K562 (cell line): ENCODE measurements around the gene RGS9. TPM values are rescaled to one million over a fixed set of nuclear protein-coding genes. Genes with fewer than 3 reads are reported as not detected.

Source experiments
- ATAC-seq: fragments of 200-7000 bp; cut with Tn5 transposase; 3 replicates; pipeline ENCODE4 v1.9.1; 2020; ENCODE audit warnings: moderate library complexity
- BruUV-seq: library from RNA; stranded (reverse); fragments of 400-500 nt; replicated peaks from 2 replicates; lab custom pipeline; 2021; lab: Mats Ljungman, UMichigan
- CTCF ChIA-PET: fragments of 300-600 bp; formaldehyde crosslinking; extraction: SDS; loops from one replicate; lab custom pipeline; 2021; ENCODE audit warnings: low intra/inter-chr PET ratio; lab: Yijun Ruan, JAX
- POLR2A ChIA-PET: fragments of 300-600, 350-650 bp; sonication (Branson Sonifier 250); formaldehyde crosslinking; extraction: SDS; loops from one replicate; lab custom pipeline; 2021; ENCODE audit warnings: antibody characterized with exemption, inconsistent platforms; lab: Yijun Ruan, JAX
- DNase-seq, 4 experiments: peaks; one replicate each; pipeline versions ENCODE4 v3.0.0 to v3.0.0-alpha.2; 2011 to 2018; ENCODE audit warnings: low spot score in 3 of 4, mixed read lengths in 3 of 4; ENCODE audit errors: extremely low read depth in 1 of 4
- FAIRE-seq: peaks from 2 replicates; lab custom pipeline; 2011; peaks lifted over from hg19 to GRCh38; lab: Jason Lieb, UNC
- H2AFZ ChIP-seq: 2 replicates; pipeline ENCODE4 v1.6.0; 2011; ENCODE audit warnings: low read depth, low read length, control low read depth, inconsistent platforms
- H3K27ac ChIP-seq: fragments of 200-600 bp; 3 replicates; pipeline ENCODE4 v1.8.0; 2011; ENCODE audit warnings: low read depth, mild to moderate bottlenecking, control low read depth, inconsistent platforms, low read length, moderate library complexity, mixed read lengths; ENCODE audit errors: extremely low read depth
- H3K27me3 ChIP-seq, 2 experiments: fragments of 300-600 bp in 1 of 2; 2 replicates in 1 of 2; 3 replicates in 1 of 2; pipeline versions ENCODE4 v1.6.0 to v1.8.0; 2011; ENCODE audit warnings: inconsistent platforms in 2 of 2, low read length in 2 of 2, mild to moderate bottlenecking in 1 of 2, mixed read lengths in 1 of 2, moderate library complexity in 1 of 2; ENCODE audit not compliant: control insufficient read depth in 2 of 2, insufficient read depth in 2 of 2
- H3K36me3 ChIP-seq: fragments of 300-600 bp; 3 replicates; pipeline ENCODE4 v1.8.0; 2011; ENCODE audit warnings: mild to moderate bottlenecking, low read length, inconsistent platforms; ENCODE audit not compliant: control insufficient read depth, insufficient read depth
- H3K4me1 ChIP-seq, 2 experiments: fragments of 200-600 bp in 1 of 2; replicated peaks in 1 of 2; 2 replicates in 1 of 2; 3 replicates in 1 of 2; pipeline versions ENCODE4 v1.5.1 to v1.8.0; 2011; ENCODE audit warnings: inconsistent platforms in 2 of 2, low read length in 2 of 2, mild to moderate bottlenecking in 1 of 2, mixed read lengths in 1 of 2, moderate library complexity in 1 of 2; ENCODE audit not compliant: control insufficient read depth in 2 of 2, insufficient read depth in 2 of 2
- H3K4me2 ChIP-seq: 2 replicates; pipeline ENCODE4 v1.6.1; 2011; ENCODE audit warnings: low read length, control low read depth, inconsistent platforms, mixed read lengths; ENCODE audit not compliant: insufficient read depth
- H3K4me3 ChIP-seq: fragments of 200-600 bp; sonication (generic), shearing (Covaris generic); 2 replicates; pipeline ENCODE4 v1.5.1; 2016; ENCODE audit warnings: control low read depth, inconsistent platforms
- H3K79me2 ChIP-seq: fragments of 200-600 bp; 3 replicates; pipeline ENCODE4 v1.8.0; 2011; ENCODE audit warnings: low read length, inconsistent platforms; ENCODE audit not compliant: control insufficient read depth, insufficient read depth
- H3K9ac ChIP-seq, 2 experiments: 2 replicates each; pipeline versions ENCODE4 v1.6.0 to v1.6.1; 2011; ENCODE audit warnings: low read depth in 2 of 2, low read length in 2 of 2, control low read depth in 1 of 2, inconsistent platforms in 1 of 2, mild to moderate bottlenecking in 1 of 2, mixed read lengths in 1 of 2; ENCODE audit not compliant: insufficient read depth in 1 of 2
- H3K9me1 ChIP-seq: one replicate; pipeline ENCODE4 v1.6.0; 2011; ENCODE audit warnings: inconsistent platforms, mild to moderate bottlenecking, low read length, moderate library complexity; ENCODE audit not compliant: control insufficient read depth, insufficient read depth
- H3K9me3 ChIP-seq: replicated peaks from 2 replicates; pipeline ENCODE4 v1.5.1; 2011; ENCODE audit warnings: low read depth, low read length, inconsistent platforms; ENCODE audit not compliant: control insufficient read depth, insufficient read depth
- H4K20me1 ChIP-seq: replicated peaks from 2 replicates; pipeline ENCODE4 v1.6.1; 2011; ENCODE audit warnings: low read length, inconsistent platforms, mixed read lengths; ENCODE audit not compliant: control insufficient read depth, insufficient read depth
- ARID1B ChIP-seq: fragments of 450-650 bp; IDR thresholded peaks from 2 replicates; pipeline ENCODE4 v1.6.1; 2016; ENCODE audit warnings: antibody characterized with exemption, mild to moderate bottlenecking, inconsistent platforms
- ARID3A ChIP-seq: IDR thresholded peaks from 2 replicates; pipeline ENCODE4 v1.6.1; 2012; ENCODE audit warnings: low read depth, low read length, improper control_type of control experiment, borderline replicate concordance
- CXXC5 ChIP-seq: fragments of 250-450 bp; sonication (Bioruptor Pico); IDR thresholded peaks from 2 replicates; pipeline ENCODE4 v1.8.0; 2022; ENCODE audit warnings: inconsistent platforms, mild to moderate bottlenecking, moderate library complexity
- ETV1 ChIP-seq: fragments of 450-650 bp; conservative IDR thresholded peaks from 2 replicates; pipeline ENCODE4 v1.6.1; 2016; ENCODE audit warnings: missing genetic modification characterization, control low read depth, low read depth, missing compliant biosample characterization
- HES1 ChIP-seq: fragments of 450-650 bp; IDR thresholded peaks from 2 replicates; pipeline ENCODE4 v1.6.1; 2016; ENCODE audit warnings: low read depth, mild to moderate bottlenecking, moderate library complexity
- HEY1 ChIP-seq: fragments of 250-450 bp; sonication (Bioruptor Pico); IDR thresholded peaks from 2 replicates; pipeline ENCODE4 v1.5.0; 2020; ENCODE audit warnings: mild to moderate bottlenecking, moderate library complexity, borderline replicate concordance
- HINFP ChIP-seq: fragments of 450-650 bp; conservative IDR thresholded peaks from 2 replicates; pipeline ENCODE4 v1.6.1; 2016; ENCODE audit warnings: missing genetic modification characterization, low read depth, mild to moderate bottlenecking, control low read depth, missing compliant biosample characterization
- KAT7 ChIP-seq: sonication (generic); formaldehyde crosslinking; IDR thresholded peaks from 2 replicates; pipeline ENCODE4 v1.8.0; 2022; ENCODE audit warnings: missing genetic modification reagents, mild to moderate bottlenecking, borderline replicate concordance
- KDM2B ChIP-seq: fragments of 250-450 bp; sonication (Bioruptor Pico); IDR thresholded peaks from 2 replicates; pipeline ENCODE4 v1.8.0; 2021; ENCODE audit warnings: mild to moderate bottlenecking, moderate library complexity
- KLF6 ChIP-seq: fragments of 250-450 bp; sonication (Bioruptor Pico); IDR thresholded peaks from 2 replicates; pipeline ENCODE4 v1.4.0; 2020; ENCODE audit warnings: mild to moderate bottlenecking, moderate library complexity, borderline replicate concordance
- LCOR ChIP-seq: sonication (generic); formaldehyde crosslinking; IDR thresholded peaks from 2 replicates; pipeline ENCODE4 v1.8.0; 2022; ENCODE audit warnings: mild to moderate bottlenecking, missing genetic modification reagents
- MBD2 ChIP-seq: sonication (generic); IDR thresholded peaks from 2 replicates; pipeline ENCODE4 v1.6.1; 2016; ENCODE audit warnings: low read depth, borderline replicate concordance
- MTA1 ChIP-seq: fragments of 450-650 bp; IDR thresholded peaks from 2 replicates; pipeline ENCODE4 v1.6.1; 2017; ENCODE audit warnings: borderline replicate concordance
- RAD51 ChIP-seq: fragments of 450-650 bp; IDR thresholded peaks from 2 replicates; pipeline ENCODE4 v1.7.1; 2016; ENCODE audit warnings: low read depth, mild to moderate bottlenecking, borderline replicate concordance
- TRIM28 ChIP-seq: fragments of 450-650 bp; IDR thresholded peaks from 2 replicates; pipeline ENCODE4 v1.6.1; 2017
- USF2 ChIP-seq: sonication (generic); formaldehyde crosslinking; IDR thresholded peaks from 2 replicates; pipeline ENCODE4 v1.5.0; 2020; ENCODE audit warnings: missing genetic modification reagents
- ZBTB17 ChIP-seq: fragments of 450-650 bp; formaldehyde crosslinking; IDR thresholded peaks from 2 replicates; pipeline ENCODE4 v1.4.0; 2020; ENCODE audit warnings: mild to moderate bottlenecking
- WGBS: fragments of 100-300 bp; shearing (Covaris generic); methylation state at CpG from one replicate; pipeline ENCODE4 v1.1.6; 2016; ENCODE audit warnings: low coverage, mixed read lengths; ENCODE audit not compliant: insufficient coverage; ENCODE audit errors: missing lambda C conversion rate; 5-methylcytosine and 5-hydroxymethylcytosine counted together
- in situ Hi-C: fragments of 300-500 bp; cut with MboI; formaldehyde crosslinking; loops from 4 replicates; pipeline ENCODE4 v1.15.0; 2018; ENCODE audit warnings: inconsistent platforms, mixed read lengths
- intact Hi-C: fragments of 100-400 bp; cut with micrococcal nuclease; formaldehyde crosslinking; loops from 2 replicates; pipeline ENCODE4 v1.14.2; 2022
- polyA plus RNA-seq, 8 experiments: library from polyadenylated mRNA; depleted of rRNA in 4 of 8; stranded (reverse) in 5 of 8; unstranded in 3 of 8; fragments of >200 nt; fragmentation: Nextera tagmentation in 2 of 8; fragmentation: Illumina TruSeq in 1 of 8; extraction: Ambion mirVana in 2 of 8; extraction: Trizol in 1 of 8; gene quantifications; 2 replicates each; pipeline versions ENCODE4 v1.2.1 to v1.2.3, GENCODE V29; 2011 to 2014; ENCODE audit warnings: inconsistent platforms in 1 of 8, missing spikeins in 1 of 8
- total RNA-seq, 7 experiments: library from RNA; depleted of rRNA in 6 of 7; stranded (reverse); fragments of >200 nt in 6 of 7; fragmentation: Illumina TruSeq in 2 of 7; extraction: Trizol in 2 of 7; gene quantifications; 2 replicates each; pipeline versions ENCODE4 v1.2.1 to v1.2.3, GENCODE V29; 2011 to 2021; ENCODE audit warnings: low replicate concordance in 1 of 7

RGS9 gene
- total and polyA plus RNA-seq, 9 of the 15 experiments (the other 6 are each of a cell fraction or from before 2014, with no cell fraction given): 0.18 to 1.4 (median 0.55) TPM

GRCh38 chr17:65100316-65101140, 36.6 kb upstream of the RGS9 start:
- Histone ChIP-seq H3K9ac (peak overlapping the region in 1 of 2 experiments; percentile 82; a peak in 3 of 4 replicates), H3K79me2 (no peaks in the 10 kb centered on the region), H3K27me3 (peaks cover 3 to 18% of the 10 kb centered on the region in 2 experiments; a peak in 3 of 5 replicates), H3K27ac (no peak overlapping the region), H3K4me3 (peak overlapping the region; percentile 40), H3K36me3 (no peaks in the 10 kb centered on the region), H3K4me2 (peak overlapping the region; percentile 69), H3K4me1 (peaks cover 7 to 11% of the 10 kb centered on the region in 2 experiments; a peak in 3 of 5 replicates), H3K9me3 (no peaks in the 10 kb centered on the region), H2AFZ (peak overlapping the region; percentile 84), H3K9me1 (no peaks in the 10 kb centered on the region), H4K20me1 (no peaks in the 10 kb centered on the region)
- in situ Hi-C loops: no loop called here
- WGBS: 6% methylated on average over 20 of the region's 50 CpGs
- no TSS peak for BruUV-seq
- FAIRE-seq: no peak
- peak; percentile 86 to 90 (median 88) for DNase-seq
- ChIA-PET CTCF (interaction anchor here (0.8 kb wide), 1 partner anchor 98 kb away, joined by 4 read pairs; no protein-coding TSS in a partner anchor), POLR2A (interaction anchor here (0.6 to 1.4 kb wide), 5 partner anchors 10 to 127 kb away, joined by 3 to 4 read pairs (median 3); no protein-coding TSS in a partner anchor)
- ATAC-seq: peak; percentile 98
- intact Hi-C loops: loop anchor here (2.0 to 10.0 kb wide), 3 partner anchors 44 to 136 kb away; partner anchors contain the start of gene GNA13
- TF ChIP-seq KLF6 (CRISPR knock-in tag) (no peak), HEY1 (CRISPR knock-in tag) (no peak), USF2 (no peak), CXXC5 (CRISPR knock-in tag) (no peak; the same call in 1 of the 2 replicates), TRIM28 (no peak), KAT7 (CRISPR knock-in tag) (no peak), ETV1 (0 out of 2 replicates have a peak, but pooled peaks have one; percentile 18), ARID1B (0 out of 2 replicates have a peak, but pooled peaks have one; percentile 39), HES1 (no peak), LCOR (CRISPR knock-in tag) (no peak), ARID3A (no peak), RAD51 (no peak), ZBTB17 (CRISPR knock-in tag) (no peak), KDM2B (no peak), MBD2 (no peak), HINFP (no peak), MTA1 (peak; percentile 54; the same call in 1 of the 2 replicates)
